ENCODE data around the gene CDH13.

DNA sequence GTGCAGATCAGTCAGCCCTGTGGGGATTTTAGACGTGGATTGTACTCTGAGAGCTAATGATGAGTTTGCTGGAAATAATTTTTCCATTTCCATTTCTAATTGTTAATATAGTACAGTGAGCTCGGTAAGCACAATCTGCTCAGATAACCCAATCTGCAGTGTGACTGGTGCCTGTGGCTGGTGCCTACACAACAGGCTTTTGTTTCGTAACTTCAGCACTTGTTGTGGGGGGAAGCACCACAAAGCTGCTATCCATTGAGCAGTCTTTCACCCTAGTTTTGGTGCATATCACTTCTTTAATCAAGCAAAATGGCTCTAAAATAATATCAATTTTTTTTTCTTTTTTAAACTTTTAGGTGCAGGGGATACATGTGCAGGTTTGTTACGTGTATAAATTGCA is 646.1 kb downstream of the CDH13 start:
- no peak for TF ChIP-seq CTCF (IDR thresholded peaks at IDR 0.05)
- no peak for TF ChIP-seq POLR2A (IDR thresholded peaks at IDR 0.05)

Measured in body of pancreas (tissue), 4 donors.